ENCODE data around the gene ADARB1.

DNA sequence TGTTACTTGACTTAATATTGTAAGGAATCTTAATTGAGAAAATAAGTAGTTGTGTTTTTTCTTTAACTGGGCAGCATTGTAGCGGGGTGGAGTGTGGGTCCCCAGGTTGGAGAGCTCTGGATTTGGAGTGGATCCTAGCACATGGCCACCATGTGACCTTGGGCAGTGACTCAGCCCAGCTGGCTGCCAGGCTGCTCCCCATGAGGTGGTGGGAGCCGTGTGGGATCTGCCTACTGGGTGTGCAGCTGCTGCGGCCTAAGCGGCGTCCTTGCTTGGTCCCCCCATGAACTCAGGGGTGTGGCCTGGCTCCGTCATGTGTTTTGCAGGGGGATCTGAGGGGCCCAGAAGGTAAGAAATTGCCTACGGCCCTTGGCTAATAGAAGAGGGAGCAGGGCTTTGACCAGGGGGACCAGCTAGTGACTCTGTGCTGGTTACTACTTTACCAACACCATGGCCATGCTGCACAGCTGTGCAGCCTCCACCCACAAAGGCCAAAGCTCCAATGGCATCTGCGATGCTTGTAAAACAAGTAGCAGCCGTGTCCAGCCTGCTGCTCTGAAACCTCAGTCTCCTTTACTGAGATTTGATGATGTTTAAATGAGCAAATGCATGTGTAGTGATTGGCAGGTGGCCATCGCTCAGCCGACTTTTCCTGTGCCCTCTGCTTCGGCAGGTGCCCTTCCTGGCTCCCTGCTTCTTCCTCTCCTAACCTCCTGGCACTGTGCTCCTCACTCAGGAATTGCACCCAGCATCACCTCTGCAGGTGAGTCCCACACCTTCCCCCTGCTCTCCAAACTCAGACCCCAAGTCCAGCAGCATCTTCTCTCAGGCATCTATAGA lies 68.3 kb downstream of the ADARB1 start:
- TF ChIP-seq EZH2 (IDR thresholded peaks at IDR 0.05; ENCODE audit: low read length), result no peak
- TF ChIP-seq, protein P1, sequence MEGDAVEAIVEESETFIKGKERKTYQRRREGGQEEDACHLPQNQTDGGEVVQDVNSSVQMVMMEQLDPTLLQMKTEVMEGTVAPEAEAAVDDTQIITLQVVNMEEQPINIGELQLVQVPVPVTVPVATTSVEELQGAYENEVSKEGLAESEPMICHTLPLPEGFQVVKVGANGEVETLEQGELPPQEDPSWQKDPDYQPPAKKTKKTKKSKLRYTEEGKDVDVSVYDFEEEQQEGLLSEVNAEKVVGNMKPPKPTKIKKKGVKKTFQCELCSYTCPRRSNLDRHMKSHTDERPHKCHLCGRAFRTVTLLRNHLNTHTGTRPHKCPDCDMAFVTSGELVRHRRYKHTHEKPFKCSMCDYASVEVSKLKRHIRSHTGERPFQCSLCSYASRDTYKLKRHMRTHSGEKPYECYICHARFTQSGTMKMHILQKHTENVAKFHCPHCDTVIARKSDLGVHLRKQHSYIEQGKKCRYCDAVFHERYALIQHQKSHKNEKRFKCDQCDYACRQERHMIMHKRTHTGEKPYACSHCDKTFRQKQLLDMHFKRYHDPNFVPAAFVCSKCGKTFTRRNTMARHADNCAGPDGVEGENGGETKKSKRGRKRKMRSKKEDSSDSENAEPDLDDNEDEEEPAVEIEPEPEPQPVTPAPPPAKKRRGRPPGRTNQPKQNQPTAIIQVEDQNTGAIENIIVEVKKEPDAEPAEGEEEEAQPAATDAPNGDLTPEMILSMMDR (optimal IDR thresholded peaks at IDR 0.05 in 1 of 3, IDR thresholded peaks at IDR 0.05 in 1 of 3, conservative IDR thresholded peaks at IDR 0.05 in 1 of 3; ENCODE audit: extremely low read depth in 1 of 3, insufficient read depth in 2 of 3, low read length in 3 of 3), result no peak
